Fibroblast of skin of left biceps (primary cell): ENCODE data around the gene ANXA9.

Source experiments
- DNase-seq, 2 experiments: peaks; one replicate each; pipeline ENCODE4 v3.0.0-alpha.2; 2013; ENCODE audit warnings: low read depth in 2 of 2

The ANXA9 gene, protein sequence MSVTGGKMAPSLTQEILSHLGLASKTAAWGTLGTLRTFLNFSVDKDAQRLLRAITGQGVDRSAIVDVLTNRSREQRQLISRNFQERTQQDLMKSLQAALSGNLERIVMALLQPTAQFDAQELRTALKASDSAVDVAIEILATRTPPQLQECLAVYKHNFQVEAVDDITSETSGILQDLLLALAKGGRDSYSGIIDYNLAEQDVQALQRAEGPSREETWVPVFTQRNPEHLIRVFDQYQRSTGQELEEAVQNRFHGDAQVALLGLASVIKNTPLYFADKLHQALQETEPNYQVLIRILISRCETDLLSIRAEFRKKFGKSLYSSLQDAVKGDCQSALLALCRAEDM

DNA sequence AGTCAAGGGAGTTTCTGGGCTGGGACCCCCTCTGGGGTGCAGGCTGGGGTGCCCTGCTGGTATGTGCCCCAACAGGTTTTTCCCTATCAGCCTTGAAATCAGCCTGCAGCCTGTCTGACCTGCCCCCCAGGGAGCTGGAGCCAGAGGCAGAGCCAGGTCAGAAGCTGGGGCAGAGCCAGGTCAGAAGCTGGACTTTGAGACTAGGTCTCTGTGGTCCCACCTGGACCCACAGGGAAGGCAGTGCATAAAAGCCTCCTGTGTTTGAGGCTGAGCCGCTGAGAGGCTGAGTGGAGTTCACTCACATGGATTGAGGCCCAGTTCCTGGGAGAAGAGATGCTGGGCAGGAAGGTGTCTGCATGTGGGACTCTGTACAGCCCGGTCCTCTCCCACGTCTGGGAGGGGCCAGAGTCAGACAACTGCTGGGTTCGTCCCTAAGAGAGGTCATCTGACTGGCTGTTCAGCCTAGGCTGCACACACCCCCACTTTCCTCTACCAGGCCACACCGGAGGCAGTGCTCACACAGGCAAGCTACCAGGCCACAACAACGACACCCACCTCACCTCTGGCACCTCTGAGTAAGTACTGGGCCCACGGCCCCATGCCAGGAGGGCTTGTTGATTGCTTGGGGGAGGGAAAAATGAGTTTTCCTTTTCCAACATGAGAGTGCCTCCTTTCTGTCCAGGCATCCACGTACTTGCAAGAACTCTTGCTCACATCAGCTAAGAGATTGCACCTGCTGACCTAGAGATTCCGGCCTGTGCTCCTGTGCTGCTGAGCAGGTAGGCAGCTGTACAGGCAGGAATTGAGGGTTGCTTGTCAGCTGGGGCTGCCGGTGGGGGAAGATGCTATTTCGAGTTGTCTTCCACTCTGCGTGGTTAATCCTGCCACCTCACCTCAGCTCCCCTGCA, at the start of gene ANXA9:
Gene ANXA9, plus strand, starts transcription at position 488 of the 908 bp plus-strand sequence. CDS start 814 bp downstream, outside the sequence.
- DNase-seq: no peak

DNA sequence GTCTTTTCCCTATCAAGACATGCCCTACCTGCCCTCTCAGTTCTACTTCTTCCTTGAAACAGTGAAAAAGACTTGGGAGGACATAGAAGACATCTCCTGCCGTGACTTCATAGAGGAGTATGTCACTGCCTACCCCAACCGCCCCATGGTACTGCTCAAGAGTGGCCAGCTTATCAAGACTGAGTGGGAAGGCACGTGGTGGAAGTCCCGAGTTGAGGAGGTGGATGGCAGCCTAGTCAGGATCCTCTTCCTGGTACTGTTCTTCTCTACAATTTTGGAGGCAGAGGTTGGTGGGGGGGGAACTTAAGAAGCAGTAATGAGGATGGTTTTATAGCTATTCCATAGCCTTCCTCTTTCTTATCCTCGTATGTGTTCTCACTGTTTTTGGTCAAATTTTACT, 37.2 kb upstream of the ANXA9 start:
- DNase-seq: no peak

- no peak for DNase-seq
Measured at GRCh38 chr1:150954708-150955107, 27.4 kb upstream of the ANXA9 start.

GRCh38 chr1:150955280-150955679, 26.8 kb upstream of the ANXA9 start:
- no peak for DNase-seq

DNA sequence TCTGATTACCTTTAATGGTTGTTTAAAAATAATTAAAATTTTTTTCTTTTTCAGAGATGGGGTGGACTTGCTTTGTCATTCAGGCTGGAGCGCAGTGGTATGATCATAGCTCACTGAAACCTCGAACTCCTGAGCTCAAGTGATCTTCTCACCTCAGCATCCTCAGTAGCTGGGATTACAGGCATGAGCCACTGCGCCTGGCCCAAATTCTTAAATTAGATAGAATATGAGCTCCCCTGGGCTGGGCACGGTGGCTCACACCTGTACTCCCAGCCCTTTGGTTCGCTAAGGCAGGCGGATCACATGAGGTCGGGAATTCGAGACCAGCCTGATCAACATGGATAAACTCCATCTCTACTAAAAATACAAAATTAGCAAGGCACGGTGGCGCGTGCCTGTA, 24.4 kb upstream of the ANXA9 start:
- DNase-seq: no peak

GRCh38 chr1:150960646-150961045, 21.4 kb upstream of the ANXA9 start:
- no peak for DNase-seq

GRCh38 chr1:150961756-150962155, 20.3 kb upstream of the ANXA9 start:
- no peak for DNase-seq

DNA sequence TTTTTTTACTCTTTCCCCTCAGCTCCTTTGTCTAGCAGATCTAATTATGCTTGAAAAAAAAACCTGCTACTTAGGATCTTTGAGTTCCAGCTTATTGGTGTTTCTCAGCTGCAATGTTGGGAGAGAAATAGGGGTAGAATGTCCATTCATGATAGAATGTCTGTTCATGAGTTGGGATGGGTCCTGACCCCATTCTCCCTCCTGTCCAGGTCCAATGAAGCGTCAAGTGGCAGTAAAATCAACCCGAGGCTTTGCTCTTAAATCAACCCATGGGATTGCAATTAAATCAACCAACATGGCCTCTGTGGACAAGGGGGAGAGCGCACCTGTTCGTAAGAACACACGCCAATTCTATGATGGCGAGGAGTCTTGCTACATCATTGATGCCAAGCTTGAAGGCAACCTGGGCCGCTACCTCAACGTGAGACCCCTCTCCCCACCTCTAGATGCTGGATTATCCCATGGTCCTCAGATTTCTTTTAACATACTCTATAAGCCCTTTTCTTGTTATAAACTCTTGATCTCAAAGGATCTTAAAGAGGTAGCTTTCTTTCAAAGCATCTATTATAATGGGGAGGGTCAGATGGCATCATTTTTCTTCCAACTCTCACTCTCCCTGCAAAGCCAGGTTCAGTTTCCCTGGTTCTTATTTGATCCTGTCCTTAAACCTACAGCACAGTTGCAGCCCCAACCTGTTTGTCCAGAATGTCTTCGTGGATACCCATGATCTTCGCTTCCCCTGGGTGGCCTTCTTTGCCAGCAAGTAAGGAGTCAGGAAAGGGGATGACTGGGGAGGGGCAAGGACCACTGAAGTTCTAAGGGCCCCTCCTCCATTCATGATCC, 18.6 kb upstream of the ANXA9 start:
- DNase-seq: no peak

GRCh38 chr1:150964164-150964489, 18.0 kb upstream of the ANXA9 start:
- no peak for DNase-seq

DNA sequence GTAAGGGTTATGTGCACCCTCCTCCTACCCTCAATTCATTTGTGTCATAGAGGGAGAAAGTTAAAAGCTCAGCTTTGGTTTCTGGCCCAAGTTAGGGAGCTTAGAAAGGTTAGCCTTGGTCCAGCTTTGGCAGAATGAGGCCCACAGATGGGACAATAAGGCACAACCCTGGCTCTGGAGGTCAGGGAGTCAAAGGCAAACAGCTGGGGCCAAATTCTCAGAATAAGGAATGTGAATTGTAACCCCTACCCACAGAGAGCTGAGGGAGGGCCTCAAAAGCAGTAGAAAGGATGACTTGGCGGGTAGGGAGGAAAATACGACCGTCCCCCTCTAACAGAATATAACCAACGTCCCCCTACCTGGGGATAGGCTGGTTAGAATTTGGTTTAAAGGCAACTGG, 16.5 kb upstream of the ANXA9 start:
- DNase-seq: no peak

DNA sequence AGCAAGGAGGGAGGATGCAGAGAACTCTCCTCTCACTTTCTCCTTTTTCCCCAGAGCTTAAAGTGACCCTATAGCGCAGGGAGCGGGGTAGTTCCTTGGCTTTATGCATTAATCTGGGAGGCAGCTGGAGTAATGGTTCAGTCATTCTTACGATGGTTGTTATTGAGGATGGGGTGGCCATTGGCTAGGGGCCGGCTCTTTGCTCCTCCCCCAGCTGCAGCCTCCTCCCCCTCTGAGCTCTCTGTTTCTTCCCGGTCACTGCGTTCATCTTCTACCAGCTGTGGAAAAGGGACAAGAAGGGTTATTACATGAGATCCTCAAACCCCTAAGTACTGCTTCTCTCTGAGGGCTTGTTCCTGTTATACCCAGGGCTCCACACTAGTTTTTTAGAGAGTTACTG, 16.1 kb upstream of the ANXA9 start:
- no peak for DNase-seq

- DNase-seq: no peak
Measured at GRCh38 chr1:150967936-150968335, 14.2 kb upstream of the ANXA9 start.

GRCh38 chr1:150968491-150968890, 13.6 kb upstream of the ANXA9 start:
- no peak for DNase-seq

- no peak for DNase-seq
Measured at GRCh38 chr1:150969626-150970025, 12.5 kb upstream of the ANXA9 start.

DNA sequence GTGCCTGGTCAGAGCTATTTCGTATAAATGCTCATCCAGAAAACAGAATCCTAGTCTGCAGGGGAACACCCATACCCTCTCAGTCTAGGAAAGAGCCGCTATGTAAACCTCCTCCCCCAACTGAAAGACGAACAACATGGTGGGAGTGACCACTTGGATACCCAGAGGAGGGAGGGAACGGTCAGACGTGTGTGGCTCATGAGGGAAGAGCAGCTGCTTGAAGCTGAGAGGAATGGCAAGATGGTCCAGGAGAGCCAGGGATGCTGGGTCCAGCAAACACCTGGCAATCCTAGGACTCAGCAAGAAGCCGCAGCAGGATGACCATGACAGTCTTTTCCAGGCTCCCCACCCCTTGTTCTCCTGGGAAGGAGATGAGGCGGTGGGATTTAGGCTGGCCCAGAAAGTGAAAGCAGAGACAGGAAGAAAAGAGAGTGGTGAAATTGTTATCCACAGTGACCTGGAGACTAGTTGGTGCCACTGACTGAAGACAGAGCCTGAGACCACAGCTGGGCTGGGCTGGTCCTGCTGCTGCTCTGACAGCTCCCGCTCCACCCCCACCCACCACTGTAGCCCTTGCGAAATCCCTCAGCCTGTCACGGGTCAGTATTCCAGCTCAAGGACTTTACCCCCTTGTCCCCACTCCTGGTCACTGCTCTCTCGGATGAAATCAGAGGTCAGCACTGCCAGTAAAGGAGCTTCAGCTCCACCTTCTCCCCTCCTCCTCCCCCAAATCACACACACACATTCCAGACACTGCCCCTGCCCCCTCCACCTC, 11.1 kb upstream of the ANXA9 start:
- DNase-seq: no peak

DNA sequence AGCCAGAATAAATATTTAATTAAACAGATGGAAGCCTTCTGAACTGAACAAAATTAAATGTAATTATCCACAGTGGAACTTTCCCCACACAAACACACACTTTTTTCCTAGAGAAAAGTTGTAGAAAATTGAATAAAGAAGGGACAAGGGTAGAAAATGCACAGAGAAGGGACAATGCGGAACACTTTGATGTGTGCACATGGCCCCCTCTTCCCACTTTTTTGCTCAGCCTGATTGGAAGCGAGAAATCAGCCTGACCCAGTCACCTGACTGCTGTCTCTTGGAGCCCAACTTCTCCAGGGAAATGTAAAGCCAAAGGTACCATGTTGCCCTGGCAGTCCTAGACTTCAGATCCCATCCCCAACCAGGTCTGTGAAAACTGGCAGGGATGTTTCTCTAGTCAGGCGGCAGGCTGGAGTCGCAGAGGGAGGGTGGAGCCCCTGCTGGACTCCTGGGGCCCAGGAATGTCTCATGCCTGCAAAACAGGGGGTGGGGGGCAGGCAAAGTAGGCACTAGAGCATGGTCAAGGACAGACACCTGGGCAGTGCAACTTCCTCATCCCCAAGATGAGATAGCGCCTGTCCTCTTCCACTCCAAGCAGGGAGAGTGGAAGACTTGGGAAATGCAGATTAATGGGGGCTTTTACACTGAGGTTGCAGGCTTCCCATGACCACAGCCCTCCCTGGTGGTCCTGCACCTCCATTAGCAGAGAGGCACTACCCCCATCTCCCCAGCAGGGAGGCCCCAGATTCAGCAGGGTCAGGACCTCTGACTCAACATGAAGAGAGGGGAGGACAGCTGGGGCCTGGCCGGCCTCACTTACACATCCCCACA, 10.3 kb upstream of the ANXA9 start:
- no peak for DNase-seq

- no peak for DNase-seq
Measured at GRCh38 chr1:150972417-150972940, 9.6 kb upstream of the ANXA9 start.

- no peak for DNase-seq
Measured at GRCh38 chr1:150973258-150973835, 8.7 kb upstream of the ANXA9 start.

DNA sequence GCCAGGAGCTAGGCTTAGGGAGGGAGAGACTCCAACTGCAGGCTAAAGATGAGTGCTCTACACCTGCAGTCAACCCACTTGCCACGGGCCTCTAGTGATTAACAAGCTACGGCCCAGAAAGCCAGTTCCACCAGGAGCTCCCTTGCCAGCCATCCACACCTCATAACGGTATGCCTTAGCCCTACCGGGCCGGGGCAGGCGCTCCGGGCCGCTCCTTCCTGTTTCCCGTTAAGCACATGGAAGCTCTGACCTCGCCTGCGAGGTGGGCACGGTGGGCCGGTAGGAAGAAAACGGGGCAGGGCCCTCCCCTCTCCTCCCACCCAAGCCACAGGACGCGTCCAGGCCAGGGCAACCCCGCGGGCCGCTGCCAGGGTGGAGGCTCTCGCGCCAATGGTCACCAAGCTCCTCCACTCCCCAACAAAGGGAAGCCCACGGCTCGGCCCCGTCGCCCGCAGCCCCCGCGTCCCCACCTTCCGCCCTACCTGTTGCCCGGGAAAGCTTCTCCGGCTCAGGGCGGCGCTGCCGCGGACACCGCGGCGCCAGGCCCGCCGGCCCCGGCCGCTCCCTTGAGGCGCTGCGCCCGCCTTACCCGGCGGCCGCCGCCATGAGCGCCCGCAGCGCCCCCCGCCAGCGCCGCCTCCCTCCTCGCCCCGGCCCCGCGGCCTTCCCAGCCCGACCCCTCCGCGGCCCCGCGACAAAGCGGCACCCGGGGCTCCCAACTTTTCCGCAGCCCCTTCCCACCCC, 8.1 kb upstream of the ANXA9 start:
- DNase-seq: no peak
